Endodermal cell (in vitro differentiated cells): ENCODE measurements around the gene SLC27A2. TPM values are rescaled to one million over a fixed set of nuclear protein-coding genes. Genes with fewer than 3 reads are reported as not detected.

Experiments
- DNase-seq: peaks from one replicate; pipeline ENCODE4 v3.0.0-alpha.2; 2017
- H3K27ac ChIP-seq: 2 replicates; pipeline ENCODE4 v1.5.1; 2013; ENCODE audit warnings: mild to moderate bottlenecking, low read depth, low read length, moderate library complexity
- H3K27me3 ChIP-seq: 2 replicates; pipeline ENCODE4 v1.6.1; 2013; ENCODE audit warnings: mild to moderate bottlenecking, low read length, moderate library complexity; ENCODE audit not compliant: insufficient read depth, control insufficient read depth, poor library complexity, severe bottlenecking
- H3K36me3 ChIP-seq: 2 replicates; pipeline ENCODE4 v1.7.0; 2013; ENCODE audit warnings: mild to moderate bottlenecking, low read length, moderate library complexity; ENCODE audit not compliant: control insufficient read depth, insufficient read depth
- H3K4me1 ChIP-seq: one replicate; pipeline ENCODE4 v1.7.0; 2013; ENCODE audit warnings: low read length; ENCODE audit not compliant: control insufficient read depth, insufficient read depth
- H3K4me3 ChIP-seq: 2 replicates; pipeline ENCODE4 v1.5.1; 2013; ENCODE audit warnings: mild to moderate bottlenecking, low read length, moderate library complexity
- H3K9ac ChIP-seq: 2 replicates; pipeline ENCODE4 v1.6.1; 2013; ENCODE audit warnings: mild to moderate bottlenecking, low read length, moderate library complexity; ENCODE audit not compliant: poor library complexity, severe bottlenecking; ENCODE audit errors: extremely low read depth
- H3K9me3 ChIP-seq: 2 replicates; pipeline ENCODE4 v1.6.1; 2013; ENCODE audit warnings: mild to moderate bottlenecking, low read length, moderate library complexity; ENCODE audit not compliant: control insufficient read depth
- H3K27ac Mint-ChIP-seq: 2 replicates; pipeline ENCODE4 v1.8.0; 2020; ENCODE audit warnings: mixed read lengths
- H3K27me3 Mint-ChIP-seq: 2 replicates; pipeline ENCODE4 v1.8.0; 2021; ENCODE audit warnings: mild to moderate bottlenecking, mixed read lengths; ENCODE audit not compliant: insufficient read depth
- H3K36me3 Mint-ChIP-seq: 2 replicates; pipeline ENCODE4 v1.8.0; 2020; ENCODE audit warnings: low read depth, mixed read lengths
- H3K4me1 Mint-ChIP-seq: 2 replicates; pipeline ENCODE4 v1.8.0; 2020; ENCODE audit warnings: mixed read lengths
- H3K4me3 Mint-ChIP-seq: 2 replicates; pipeline ENCODE4 v1.8.0; 2020; ENCODE audit warnings: mild to moderate bottlenecking, moderate library complexity, mixed read lengths
- H3K9me3 Mint-ChIP-seq: 2 replicates; pipeline ENCODE4 v1.8.0; 2020; ENCODE audit warnings: mild to moderate bottlenecking, mixed read lengths
- CTCF ChIP-seq: fragments of 200-600 bp; sonication (generic); conservative IDR thresholded peaks from 2 replicates; pipeline ENCODE4 v1.5.0; 2021; ENCODE audit warnings: antibody characterized with exemption, mild to moderate bottlenecking
- WGBS, 2 experiments: methylation state at CpG; one replicate each; pipeline versions ENCODE4 v1.1.5 to v1.1.7; 2013; ENCODE audit warnings: missing lambda C conversion rate in 2 of 2, mixed read lengths in 1 of 2; ENCODE audit not compliant: insufficient coverage in 1 of 2, insufficient read length in 1 of 2; 5-methylcytosine and 5-hydroxymethylcytosine counted together
- total RNA-seq, 2 donors: library from RNA; stranded (reverse); fragmentation: NEBNext Ultra II Directional in 1 of 2; extraction: Animal tissue kit (Norgen Biotek cat#: 25700) in 1 of 2; gene quantifications; 2 replicates in 1 of 2; 3 replicates in 1 of 2; pipeline ENCODE4 v1.2.1, GENCODE V29; 2021

The SLC27A2 gene
- total RNA-seq, 2 donors from 2014 or later: 4.0 to 6.8 TPM

DNA sequence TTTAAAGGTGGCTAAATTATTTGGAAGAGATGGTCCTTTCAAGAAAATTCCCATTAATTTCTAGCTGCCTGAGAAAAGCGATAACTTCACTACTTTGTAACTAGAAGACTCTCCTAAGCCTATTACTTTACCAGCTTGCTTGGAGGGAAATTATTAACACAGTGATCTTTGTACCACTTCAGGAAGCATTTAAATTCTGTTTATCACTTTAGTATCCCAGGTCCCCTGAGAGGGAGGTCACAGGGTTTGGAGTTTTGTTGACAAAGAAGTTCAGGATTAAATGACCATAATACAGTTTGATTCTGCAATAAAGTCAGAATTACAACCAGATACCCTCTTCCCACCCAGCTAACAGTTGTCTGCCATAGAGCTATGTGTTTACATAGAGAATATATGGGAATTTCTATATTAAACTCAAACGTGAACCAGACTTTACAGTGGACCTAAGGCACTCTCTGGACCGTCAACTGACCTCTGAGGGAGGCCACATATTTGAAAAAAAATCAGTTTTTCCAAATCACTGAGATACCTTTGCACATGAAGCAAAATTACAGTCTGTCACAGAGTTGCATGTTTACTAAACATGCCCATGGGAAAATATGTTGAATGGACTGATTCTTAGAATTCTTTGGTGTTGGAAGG is 3.0 kb downstream of the SLC27A2 start:
- Mint-ChIP-seq H3K27me3 (peaks cover 40% of the 10 kb centered on the region), H3K9me3 (no peaks in the 10 kb centered on the region), H3K4me1 (peaks cover 10% of the 10 kb centered on the region), H3K27ac (no peak overlapping the region), H3K4me3 (no peak overlapping the region), H3K36me3 (no peaks in the 10 kb centered on the region)
- no peak overlapping the region for H3K4me3 ChIP-seq
- no peak for DNase-seq
- no peak overlapping the region for H3K27ac ChIP-seq
- 62% methylated on average over 3 of the region's 3 CpGs for WGBS, 2 experiments
- no peaks in the 10 kb centered on the region for H3K36me3 ChIP-seq
- H3K9ac ChIP-seq: no peak overlapping the region
- TF ChIP-seq CTCF: no peak
- H3K27me3 ChIP-seq: peaks cover 45% of the 10 kb centered on the region
- H3K9me3 ChIP-seq: no peaks in the 10 kb centered on the region
- no peaks in the 10 kb centered on the region for H3K4me1 ChIP-seq

GRCh38 chr15:50186090-50186489 is 4.1 kb downstream of the SLC27A2 start:
- Mint-ChIP-seq H3K36me3 (no peaks in the 10 kb centered on the region), H3K9me3 (no peaks in the 10 kb centered on the region), H3K4me1 (peaks cover 10% of the 10 kb centered on the region), H3K4me3 (no peak overlapping the region), H3K27me3 (peaks cover 29% of the 10 kb centered on the region), H3K27ac (no peak overlapping the region)
- no peak for TF ChIP-seq CTCF
- 91 to 100% methylated on average over 3 to 4 of the region's 4 CpGs for WGBS, 2 experiments
- no peak overlapping the region for H3K4me3 ChIP-seq
- H3K9me3 ChIP-seq: no peaks in the 10 kb centered on the region
- H3K27ac ChIP-seq: no peak overlapping the region
- H3K27me3 ChIP-seq: peaks cover 34% of the 10 kb centered on the region
- H3K9ac ChIP-seq: no peak overlapping the region
- DNase-seq: no peak
- H3K4me1 ChIP-seq: no peaks in the 10 kb centered on the region
- no peaks in the 10 kb centered on the region for H3K36me3 ChIP-seq

DNA sequence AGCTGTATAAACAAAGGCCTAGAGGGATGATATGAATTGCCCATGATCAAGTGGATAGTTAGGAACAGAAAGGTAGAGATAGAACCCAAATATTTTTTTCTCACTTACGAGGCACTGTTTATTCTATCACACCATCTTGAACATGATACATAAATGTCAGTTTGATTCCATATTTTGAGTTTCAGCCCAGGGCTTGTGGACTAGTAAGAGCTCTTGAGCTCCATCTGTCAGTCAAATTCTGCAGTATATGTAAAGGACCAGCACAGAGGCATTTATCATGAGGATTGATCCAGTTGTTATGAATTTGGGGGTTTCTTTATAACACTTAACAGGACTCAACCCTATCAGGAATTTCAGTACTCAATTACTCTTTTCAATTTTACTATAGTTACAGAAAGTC is 4.8 kb downstream of the SLC27A2 start:
- no peaks in the 10 kb centered on the region for H3K9me3 Mint-ChIP-seq

More for the DNA sequence above, 4.8 kb downstream of the SLC27A2 start:
- Histone ChIP-seq H3K9ac (no peak overlapping the region), H3K4me1 (no peaks in the 10 kb centered on the region), H3K27me3 (peaks cover 27% of the 10 kb centered on the region), H3K9me3 (no peaks in the 10 kb centered on the region), H3K36me3 (no peaks in the 10 kb centered on the region), H3K4me3 (no peak overlapping the region), H3K27ac (no peak overlapping the region)
- TF ChIP-seq CTCF: no peak
- 80 to 89% methylated on average over 1 of the region's 1 CpG for WGBS, 2 experiments
- Mint-ChIP-seq H3K27me3 (peaks cover 23% of the 10 kb centered on the region), H3K27ac (no peak overlapping the region), H3K4me3 (no peak overlapping the region), H3K4me1 (peaks cover 10% of the 10 kb centered on the region), H3K36me3 (no peaks in the 10 kb centered on the region)
- no peak for DNase-seq
